GM12865 (cell line): Measurements from ENCODE around the gene PDE4C.
A peak's percentile ranks its signal among the peaks of the same experiment; 100 is the strongest.

Experiments used
- DNase-seq: peaks from one replicate; pipeline ENCODE4 v3.0.0; 2010; ENCODE audit warnings: low read depth
- H3K4me3 ChIP-seq: 2 replicates; pipeline ENCODE4 v1.5.1; 2011; ENCODE audit warnings: mild to moderate bottlenecking, low read depth, low read length, control low read depth
- TF ChIP-seq, protein P1 (sequence below): IDR thresholded peaks from 2 replicates; pipeline ENCODE4 v1.5.1; 2011; ENCODE audit warnings: low read length, control low read depth, low read depth, inconsistent platforms; ENCODE audit not compliant: insufficient read depth; ENCODE audit errors: missing control alignments

Gene PDE4C

DNA sequence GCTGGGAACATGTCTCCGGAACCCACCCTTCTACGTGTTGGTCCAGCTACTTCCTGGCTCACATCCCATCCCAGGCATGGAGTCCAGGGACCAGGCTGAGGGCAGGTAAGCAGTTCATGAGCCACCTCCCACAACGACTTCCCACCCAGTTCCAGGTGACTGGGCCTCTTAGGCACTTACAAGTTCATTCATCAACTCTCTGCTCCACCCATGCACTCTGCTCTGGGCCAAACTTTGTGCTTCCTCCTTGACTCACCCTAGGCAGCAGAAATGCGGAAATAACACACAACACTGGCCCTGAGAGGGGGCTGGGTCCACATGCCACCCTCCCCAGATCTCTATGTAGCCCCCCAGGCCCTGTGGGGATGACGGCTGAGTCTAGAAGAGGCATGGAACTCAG is 27.5 kb upstream of the PDE4C start:
- TF ChIP-seq, protein P1, sequence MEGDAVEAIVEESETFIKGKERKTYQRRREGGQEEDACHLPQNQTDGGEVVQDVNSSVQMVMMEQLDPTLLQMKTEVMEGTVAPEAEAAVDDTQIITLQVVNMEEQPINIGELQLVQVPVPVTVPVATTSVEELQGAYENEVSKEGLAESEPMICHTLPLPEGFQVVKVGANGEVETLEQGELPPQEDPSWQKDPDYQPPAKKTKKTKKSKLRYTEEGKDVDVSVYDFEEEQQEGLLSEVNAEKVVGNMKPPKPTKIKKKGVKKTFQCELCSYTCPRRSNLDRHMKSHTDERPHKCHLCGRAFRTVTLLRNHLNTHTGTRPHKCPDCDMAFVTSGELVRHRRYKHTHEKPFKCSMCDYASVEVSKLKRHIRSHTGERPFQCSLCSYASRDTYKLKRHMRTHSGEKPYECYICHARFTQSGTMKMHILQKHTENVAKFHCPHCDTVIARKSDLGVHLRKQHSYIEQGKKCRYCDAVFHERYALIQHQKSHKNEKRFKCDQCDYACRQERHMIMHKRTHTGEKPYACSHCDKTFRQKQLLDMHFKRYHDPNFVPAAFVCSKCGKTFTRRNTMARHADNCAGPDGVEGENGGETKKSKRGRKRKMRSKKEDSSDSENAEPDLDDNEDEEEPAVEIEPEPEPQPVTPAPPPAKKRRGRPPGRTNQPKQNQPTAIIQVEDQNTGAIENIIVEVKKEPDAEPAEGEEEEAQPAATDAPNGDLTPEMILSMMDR, result no peak
- H3K4me3 ChIP-seq, result no peak overlapping the region
- no peak for DNase-seq

DNA sequence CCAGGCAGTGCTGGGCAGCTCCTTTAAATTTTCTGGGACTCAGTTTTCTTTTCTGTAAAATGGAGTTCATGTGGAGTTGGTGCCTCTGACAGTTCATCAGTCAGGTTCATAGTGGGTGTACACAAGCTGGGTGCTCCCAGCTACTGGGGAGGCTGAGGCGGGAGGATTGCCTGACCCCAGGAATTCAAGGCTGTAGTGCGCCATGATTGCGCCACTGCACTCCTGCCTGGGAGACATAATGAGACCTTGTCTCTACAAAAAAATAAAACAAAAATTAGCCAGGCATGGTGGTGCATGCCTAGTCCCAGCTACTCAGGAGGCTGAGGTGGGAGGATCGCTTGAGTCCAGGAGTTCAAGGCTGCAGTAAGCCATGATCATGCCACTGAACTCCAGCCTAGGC is 26.9 kb upstream of the PDE4C start:
- TF ChIP-seq, protein P1, result no peak
- no peak for DNase-seq
- H3K4me3 ChIP-seq, result no peak overlapping the region

DNA sequence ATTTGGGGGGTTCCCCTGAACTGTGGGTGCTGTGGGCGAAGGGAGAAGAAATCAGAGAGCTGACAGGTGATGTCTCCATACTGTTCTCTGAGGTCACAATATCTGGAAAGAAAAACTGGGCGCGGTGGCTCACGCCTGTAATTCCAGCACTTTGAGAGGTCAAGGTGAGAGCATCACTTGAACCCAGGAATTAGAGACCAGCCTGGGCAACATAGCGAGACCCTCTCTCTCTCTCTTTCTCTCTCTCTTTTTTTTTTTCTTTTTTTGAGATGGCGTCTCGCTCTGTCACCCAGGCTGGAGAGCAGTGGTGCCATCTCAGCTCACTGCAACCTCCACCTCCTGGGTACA is 26.1 kb upstream of the PDE4C start:
- TF ChIP-seq, protein P1, result no peak
- H3K4me3 ChIP-seq, result no peak overlapping the region
- DNase-seq, result no peak

DNA sequence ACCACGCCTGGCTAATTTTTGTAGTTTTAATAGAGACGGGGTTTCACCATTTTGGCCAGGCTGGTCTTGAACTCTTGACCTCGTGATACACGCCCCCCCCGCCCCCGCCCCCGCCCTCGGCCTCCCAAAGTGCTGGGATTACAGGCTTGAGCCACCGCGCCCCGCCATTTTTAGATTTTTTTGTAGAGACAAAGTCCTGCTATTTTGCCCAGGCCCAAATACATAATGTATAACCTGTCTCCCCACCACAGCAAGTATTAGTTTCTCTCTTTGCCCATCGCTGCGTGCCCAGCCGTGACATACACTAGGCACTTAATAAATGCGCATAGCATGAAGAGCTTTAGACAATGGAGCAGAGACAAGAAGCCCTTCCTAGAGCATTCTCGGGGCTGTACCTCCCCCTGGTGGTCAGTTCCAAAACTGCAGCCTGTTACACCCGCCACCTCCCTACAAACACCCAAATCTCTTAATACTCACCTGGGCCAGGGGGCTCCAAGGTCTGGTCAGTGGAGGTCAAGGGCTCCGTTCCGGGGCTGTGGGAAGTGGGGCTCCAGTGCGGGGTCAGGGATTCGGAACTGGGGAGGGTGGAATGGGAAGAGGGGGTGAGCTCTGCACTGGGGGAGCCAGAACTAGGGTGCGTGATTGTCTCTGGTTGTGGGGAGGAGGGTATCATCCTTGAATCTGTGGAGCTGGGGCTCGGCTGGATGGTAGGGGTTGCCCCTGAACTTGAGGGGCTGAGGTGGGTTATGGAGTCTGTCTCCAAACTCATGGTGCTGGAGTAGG is 25.5 kb upstream of the PDE4C start:
- no peak overlapping the region for H3K4me3 ChIP-seq
- DNase-seq, result peak; percentile 81
- TF ChIP-seq, protein P1, result peak; percentile 95

DNA sequence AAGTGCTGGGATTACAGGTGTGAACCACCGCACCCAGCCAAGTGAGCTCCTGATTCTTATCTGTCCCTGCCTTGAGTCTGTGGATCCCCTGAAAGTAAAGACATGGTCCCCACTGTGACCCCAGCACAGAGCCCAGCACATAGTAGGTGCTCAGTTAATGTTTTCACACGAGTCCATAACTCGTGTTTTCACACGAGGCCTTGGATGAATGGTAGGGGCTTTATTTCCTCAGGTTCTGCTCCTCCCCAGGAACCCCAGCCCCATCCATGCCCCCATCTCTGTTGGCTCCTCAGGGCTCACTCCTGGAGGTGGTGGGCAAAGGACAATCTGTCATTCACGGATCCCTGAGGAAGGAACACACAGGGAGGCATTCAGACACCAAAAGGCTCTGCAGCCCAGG is 23.6 kb upstream of the PDE4C start:
- H3K4me3 ChIP-seq, result no peak overlapping the region
- DNase-seq, result no peak
- TF ChIP-seq, protein P1, result no peak

DNA sequence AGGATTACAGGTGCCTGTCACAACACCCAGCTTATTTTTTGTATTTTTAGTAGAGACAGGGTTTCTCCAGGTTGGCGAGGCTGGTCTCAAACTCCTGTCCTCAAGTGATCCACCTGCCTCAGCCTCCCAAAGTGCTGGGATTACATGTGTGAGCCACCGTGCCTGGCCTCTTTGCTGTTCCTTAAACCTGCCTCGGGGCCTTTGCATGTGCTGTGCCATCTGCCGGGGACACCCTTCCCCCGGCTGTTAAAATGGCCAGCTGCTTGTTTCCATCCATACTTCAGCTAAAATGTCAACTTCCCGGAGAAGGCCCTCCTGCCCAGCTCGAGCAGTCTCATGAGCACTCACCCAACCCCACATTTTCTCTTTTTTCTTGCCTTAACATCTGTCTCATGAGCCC is 19.1 kb upstream of the PDE4C start:
- TF ChIP-seq, protein P1, result no peak
- no peak for DNase-seq
- no peak overlapping the region for H3K4me3 ChIP-seq

DNA sequence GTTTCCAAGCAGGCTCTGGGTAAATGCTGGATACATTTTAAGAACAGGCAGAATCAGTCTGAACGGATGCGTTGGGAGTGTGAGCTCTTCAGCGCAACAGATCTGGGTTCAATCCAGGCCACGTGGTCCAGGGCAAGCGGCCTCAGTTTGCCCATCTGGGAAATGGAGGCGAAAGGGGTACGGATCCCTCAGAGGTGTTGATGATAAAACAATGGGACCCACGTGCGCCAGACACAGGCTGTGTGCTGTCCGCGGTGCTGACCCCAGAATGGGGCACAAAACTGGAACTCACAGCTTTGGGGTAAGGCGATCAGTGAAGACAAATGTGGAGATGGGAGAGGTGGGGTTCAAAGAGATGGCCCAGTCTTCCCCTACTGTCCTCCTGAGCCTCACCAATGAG is 13.1 kb upstream of the PDE4C start:
- DNase-seq, result no peak
- TF ChIP-seq, protein P1, result no peak

More for the DNA sequence above, 13.1 kb upstream of the PDE4C start:
- no peak overlapping the region for H3K4me3 ChIP-seq
